Stomach smooth muscle (tissue), 2 donors: ENCODE measurements around the gene TRIP4.

Experiments used
- H3K27ac ChIP-seq: one replicate; pipeline ENCODE4 v1.7.0; 2013; ENCODE audit warnings: mild to moderate bottlenecking, low read length, inconsistent platforms
- H3K27me3 ChIP-seq, 2 donors: one replicate each; pipeline ENCODE4 v1.7.0; 2013; ENCODE audit warnings: low read length in 2 of 2; ENCODE audit not compliant: insufficient read depth in 2 of 2, control insufficient read depth in 1 of 2
- H3K36me3 ChIP-seq, 2 donors: one replicate each; pipeline ENCODE4 v1.7.0; 2013; ENCODE audit warnings: low read length in 2 of 2; ENCODE audit not compliant: control insufficient read depth in 2 of 2, insufficient read depth in 2 of 2
- H3K4me1 ChIP-seq: one replicate; pipeline ENCODE4 v1.7.0; 2013; ENCODE audit warnings: low read length; ENCODE audit not compliant: control insufficient read depth, insufficient read depth
- H3K4me3 ChIP-seq, 2 donors: one replicate each; pipeline ENCODE4 v1.7.0; 2013; ENCODE audit warnings: low read length in 2 of 2
- H3K9ac ChIP-seq, 2 donors: one replicate each; pipeline ENCODE4 v1.7.0; 2013; ENCODE audit warnings: low read length in 2 of 2, mild to moderate bottlenecking in 1 of 2
- H3K9me3 ChIP-seq, 2 donors: one replicate each; pipeline ENCODE4 v1.7.0; 2013; ENCODE audit warnings: low read length in 2 of 2; ENCODE audit not compliant: control insufficient read depth in 2 of 2
- donor health status: healthy.
- donor health status: Pancreatic carcinoma.

Gene TRIP4

GRCh38 chr15:64447536-64448315 is 60.1 kb downstream of the TRIP4 start:
- H3K36me3 ChIP-seq: peaks cover 4 to 10% of the 10 kb centered on the region in 2 donors
- no peaks in the 10 kb centered on the region for H3K9me3 ChIP-seq
- no peak overlapping the region for H3K27ac ChIP-seq
- H3K9ac ChIP-seq: no peak overlapping the region
- H3K27me3 ChIP-seq: no peaks in the 10 kb centered on the region
- H3K4me1 ChIP-seq: peaks cover under 1% of the 10 kb centered on the region
- H3K4me3 ChIP-seq: no peak overlapping the region

DNA sequence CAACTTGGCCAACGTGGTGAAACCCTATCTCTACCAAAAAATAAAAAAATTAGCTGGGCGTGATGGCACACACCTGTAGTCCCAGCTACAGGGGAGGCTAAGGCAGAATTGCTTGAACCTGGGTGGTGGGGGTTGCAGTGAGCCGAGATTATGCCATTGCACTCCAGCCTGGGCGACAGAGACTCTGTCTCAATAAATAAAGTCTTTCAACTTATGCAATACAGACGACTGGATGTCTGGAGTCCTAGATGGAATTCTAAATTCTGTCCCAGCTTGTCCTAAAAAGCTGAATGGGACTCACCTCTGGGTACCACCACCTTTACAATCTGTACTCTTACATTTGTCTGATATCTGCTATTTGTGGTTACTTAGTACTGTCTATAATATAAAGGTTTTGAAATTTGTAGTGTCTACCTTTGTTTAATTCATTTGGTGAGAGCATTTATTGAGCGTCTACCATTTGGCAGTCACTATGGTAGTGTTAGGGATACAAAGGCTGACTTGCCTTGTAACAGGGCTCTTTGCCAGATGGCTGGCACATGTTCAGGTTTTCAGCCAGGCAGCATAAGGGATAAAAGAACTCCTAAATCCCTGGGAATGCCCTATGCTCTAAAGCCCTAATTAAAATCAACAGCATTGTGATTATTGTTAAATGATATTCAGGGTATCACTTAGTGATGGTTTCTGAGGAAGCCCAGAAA is 65.5 kb downstream of the TRIP4 start:
- H3K4me3 ChIP-seq: no peak overlapping the region
- peaks cover 0 to under 1% of the 10 kb centered on the region in 2 donors for H3K36me3 ChIP-seq
- H3K27ac ChIP-seq: peak overlapping the region; percentile 32
- no peaks in the 10 kb centered on the region for H3K27me3 ChIP-seq
- peaks cover 26% of the 10 kb centered on the region for H3K4me1 ChIP-seq
- no peak overlapping the region for H3K9ac ChIP-seq
- no peaks in the 10 kb centered on the region for H3K9me3 ChIP-seq

- Histone ChIP-seq H3K9ac (no peak overlapping the region), H3K27me3 (no peaks in the 10 kb centered on the region), H3K27ac (no peak overlapping the region), H3K4me1 (peaks cover 26% of the 10 kb centered on the region), H3K36me3 (no peaks in the 10 kb centered on the region), H3K4me3 (no peak overlapping the region), H3K9me3 (no peaks in the 10 kb centered on the region)
These were observed 66.0 kb downstream of the TRIP4 start for GRCh38 chr15:64453689-64454037.

DNA sequence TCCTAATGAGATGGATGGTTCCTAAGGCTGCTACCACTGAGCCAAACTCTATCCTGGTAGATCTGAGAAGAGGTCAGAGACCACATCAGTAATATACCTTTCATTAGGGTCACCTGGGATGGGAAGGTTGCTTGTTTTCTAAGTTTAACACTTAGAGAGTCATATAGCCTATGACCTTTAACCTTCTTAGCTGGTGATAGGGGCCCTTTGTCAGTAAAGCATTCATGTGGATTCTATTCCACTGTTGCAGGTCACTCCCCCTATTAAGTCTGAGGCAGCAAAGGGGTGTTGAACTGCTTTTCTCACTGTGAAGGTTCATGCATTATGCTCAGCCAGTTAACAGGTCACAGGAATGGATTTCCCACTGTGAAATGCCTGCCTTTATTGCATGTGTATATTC is 66.6 kb downstream of the TRIP4 start:
- Histone ChIP-seq H3K4me3 (no peak overlapping the region), H3K27ac (no peak overlapping the region), H3K36me3 (no peaks in the 10 kb centered on the region), H3K9me3 (no peaks in the 10 kb centered on the region), H3K27me3 (no peaks in the 10 kb centered on the region), H3K4me1 (peaks cover 26% of the 10 kb centered on the region), H3K9ac (no peak overlapping the region)

DNA sequence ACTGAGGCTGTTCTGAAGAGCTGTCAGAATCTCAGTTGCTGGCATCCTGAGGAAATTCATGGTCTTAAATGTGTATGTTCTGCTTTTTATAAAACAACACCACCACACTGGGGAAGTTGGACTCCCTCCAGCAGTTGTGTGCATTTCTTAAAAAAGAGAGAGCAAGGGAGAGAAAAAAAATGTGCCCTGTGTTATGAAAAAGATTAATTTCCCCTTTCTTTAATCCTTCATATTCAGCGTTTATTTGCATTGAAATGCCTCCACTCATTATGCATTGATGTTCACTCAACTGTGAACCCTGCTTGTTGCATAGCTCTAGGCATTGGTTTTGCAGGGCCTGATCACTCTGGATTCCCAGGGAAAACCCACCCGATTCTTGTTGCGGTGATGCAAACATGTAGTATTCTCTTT is 68.3 kb downstream of the TRIP4 start:
- Histone ChIP-seq H3K36me3 (no peaks in the 10 kb centered on the region), H3K9ac (peak overlapping the region in 1 of 2 donors; percentile 21), H3K27me3 (no peaks in the 10 kb centered on the region), H3K27ac (peak overlapping the region; percentile 62), H3K4me3 (no peak overlapping the region), H3K4me1 (peaks cover 26% of the 10 kb centered on the region), H3K9me3 (no peaks in the 10 kb centered on the region)

- H3K36me3 ChIP-seq: no peaks in the 10 kb centered on the region
- no peaks in the 10 kb centered on the region for H3K27me3 ChIP-seq
- H3K4me1 ChIP-seq: peaks cover 31% of the 10 kb centered on the region
- no peak overlapping the region for H3K9ac ChIP-seq
- H3K27ac ChIP-seq: peak overlapping the region; percentile 62
- no peaks in the 10 kb centered on the region for H3K9me3 ChIP-seq
- H3K4me3 ChIP-seq: no peak overlapping the region
These were observed 69.0 kb downstream of the TRIP4 start for GRCh38 chr15:64456634-64457108.

- Histone ChIP-seq H3K9me3 (no peaks in the 10 kb centered on the region), H3K27me3 (no peaks in the 10 kb centered on the region), H3K27ac (no peak overlapping the region), H3K9ac (no peak overlapping the region), H3K36me3 (no peaks in the 10 kb centered on the region), H3K4me1 (peaks cover 41% of the 10 kb centered on the region), H3K4me3 (no peak overlapping the region)
These were observed 71.6 kb downstream of the TRIP4 start for GRCh38 chr15:64459066-64459781.

GRCh38 chr15:64460206-64460723 is 72.6 kb downstream of the TRIP4 start, which contains the start of gene ZNF609:
ZNF609 (plus strand) TSS chr15:64460578; CDS start chr15:64499420, 38,842 bp downstream.
- peaks cover 41% of the 10 kb centered on the region for H3K4me1 ChIP-seq

GRCh38 chr15:64460724-64461720 is 73.4 kb downstream of the TRIP4 start:
- Histone ChIP-seq H3K4me3 (peak overlapping the region; percentile 82 to 84), H3K27me3 (no peaks in the 10 kb centered on the region), H3K4me1 (peaks cover 34% of the 10 kb centered on the region), H3K27ac (peak overlapping the region; percentile 73), H3K36me3 (no peaks in the 10 kb centered on the region), H3K9me3 (no peaks in the 10 kb centered on the region), H3K9ac (peak overlapping the region; percentile 60 to 67)

More at GRCh38 chr15:64460206-64460723, 72.6 kb downstream of the TRIP4 start, which contains the start of gene ZNF609:
- Histone ChIP-seq H3K9ac (peak within 1 kb of the TSS; percentile 67 to 71), H3K4me3 (peak within 1 kb of the TSS; percentile 82 to 84), H3K36me3 (no peaks in the 10 kb centered on the region), H3K27ac (peak within 1 kb of the TSS; percentile 73), H3K27me3 (no peaks in the 10 kb centered on the region), H3K9me3 (no peaks in the 10 kb centered on the region)
